Hepatocyte (in vitro differentiated cells): Measurements from ENCODE around the gene HIP1.
"Not testable (repeated sequence)": the region's sequence is repeated elsewhere in the genome, so short reads cannot be mapped to it uniquely, and the experiment has no call there.

Experiments used
- EZH2 ChIP-seq: fragments of 200-600 bp; sonication (generic); IDR thresholded peaks from 2 replicates; pipeline ENCODE4 v1.6.1; 2016; ENCODE audit warnings: antibody characterized with exemption, mild to moderate bottlenecking, borderline replicate concordance
- EZH2phosphoT487 ChIP-seq: fragments of 200-600 bp; sonication (generic); IDR thresholded peaks from one replicate; pipeline ENCODE4 v1.6.1; 2018; ENCODE audit warnings: antibody characterized with exemption, mild to moderate bottlenecking, low read depth, moderate library complexity; ENCODE audit not compliant: unreplicated experiment, severe bottlenecking
- TF ChIP-seq, protein P1 (sequence below): fragments of 200-600 bp; sonication (generic); IDR thresholded peaks from 2 replicates; pipeline ENCODE4 v1.5.1; 2016; ENCODE audit warnings: antibody characterized with exemption, mild to moderate bottlenecking; ENCODE audit not compliant: poor library complexity

DNA sequence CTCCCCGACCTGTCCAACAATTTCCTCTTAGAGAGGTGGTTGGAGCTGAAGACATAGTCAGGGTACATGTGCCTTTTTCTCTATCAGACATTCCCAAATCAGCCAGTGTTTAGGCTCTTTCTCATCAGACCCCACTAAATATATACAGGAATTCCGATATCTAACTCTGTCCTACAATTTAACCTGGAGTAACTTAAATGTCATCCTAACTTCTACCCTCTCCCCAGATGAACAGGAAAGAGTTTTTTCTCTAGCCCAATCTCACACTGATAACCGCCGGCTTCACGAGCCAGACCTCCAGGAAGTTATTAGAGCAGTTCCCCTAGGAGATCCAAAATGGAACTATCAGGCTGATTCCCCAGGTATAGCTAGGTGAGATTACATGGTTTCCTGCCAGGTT lies 44.3 kb upstream of the HIP1 start:
- not testable (repeated sequence) for TF ChIP-seq EZH2, EZH2phosphoT487
- TF ChIP-seq, protein P1, sequence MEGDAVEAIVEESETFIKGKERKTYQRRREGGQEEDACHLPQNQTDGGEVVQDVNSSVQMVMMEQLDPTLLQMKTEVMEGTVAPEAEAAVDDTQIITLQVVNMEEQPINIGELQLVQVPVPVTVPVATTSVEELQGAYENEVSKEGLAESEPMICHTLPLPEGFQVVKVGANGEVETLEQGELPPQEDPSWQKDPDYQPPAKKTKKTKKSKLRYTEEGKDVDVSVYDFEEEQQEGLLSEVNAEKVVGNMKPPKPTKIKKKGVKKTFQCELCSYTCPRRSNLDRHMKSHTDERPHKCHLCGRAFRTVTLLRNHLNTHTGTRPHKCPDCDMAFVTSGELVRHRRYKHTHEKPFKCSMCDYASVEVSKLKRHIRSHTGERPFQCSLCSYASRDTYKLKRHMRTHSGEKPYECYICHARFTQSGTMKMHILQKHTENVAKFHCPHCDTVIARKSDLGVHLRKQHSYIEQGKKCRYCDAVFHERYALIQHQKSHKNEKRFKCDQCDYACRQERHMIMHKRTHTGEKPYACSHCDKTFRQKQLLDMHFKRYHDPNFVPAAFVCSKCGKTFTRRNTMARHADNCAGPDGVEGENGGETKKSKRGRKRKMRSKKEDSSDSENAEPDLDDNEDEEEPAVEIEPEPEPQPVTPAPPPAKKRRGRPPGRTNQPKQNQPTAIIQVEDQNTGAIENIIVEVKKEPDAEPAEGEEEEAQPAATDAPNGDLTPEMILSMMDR: not testable (repeated sequence)
